Measurements from ENCODE around the gene ANTXR2. TPM values are rescaled to one million over a fixed set of nuclear protein-coding genes. Genes with fewer than 3 reads are reported as not detected.

Gene ANTXR2
- polyA plus RNA-seq, 1 of the 3 experiments (the other 2 are of a cell fraction), result 48.8 TPM

GRCh38 chr4:80069837-80070731, 2.9 kb downstream of the ANTXR2 start:
- peaks cover 47% of the 10 kb centered on the region for H3F3A ChIP-seq (replicated peaks; ENCODE audit: insufficient read depth)
- H3K9me3 ChIP-seq, result no peaks in the 10 kb centered on the region
- H3K4me1 ChIP-seq (ENCODE audit: control insufficient read depth in 1 of 2, insufficient read depth in 2 of 2, low read depth in 1 of 2, low read length in 1 of 2), result peaks cover 18% of the 10 kb centered on the region in 2 experiments
- no peak overlapping the region; the same call in 1 of the 2 replicates for H2AFZ ChIP-seq (ENCODE audit: low read depth)
- no peaks in the 10 kb centered on the region for H3K9me2 ChIP-seq
- H3K4me2 ChIP-seq, result peak overlapping the region; percentile 83
- ChIA-PET CTCF (interaction anchor here (2.1 kb wide), 1 partner anchor 14 kb away, joined by 6 read pairs; no protein-coding TSS in a partner anchor), POLR2A (no interaction called here)
- peak overlapping the region; percentile 88 to 92 for H3K27ac ChIP-seq (ENCODE audit: low read depth in 2 of 2, low read length in 1 of 2)
- 17% methylated on average over 2 of the region's 2 CpGs for WGBS (ENCODE audit: low lambda C conversion rate)
- H3K9ac ChIP-seq, result peak overlapping the region; percentile 87
- peaks cover 91% of the 10 kb centered on the region for H3K79me2 ChIP-seq (ENCODE audit: insufficient read depth)
- peak overlapping the region; percentile 96 to 97; a peak in 3 of 4 replicates for H3K4me3 ChIP-seq (ENCODE audit: low read depth in 2 of 2, low read length in 1 of 2)
- H4K20me1 ChIP-seq (ENCODE audit: insufficient read depth), result no peaks in the 10 kb centered on the region
- peak; percentile 62; the same call in 1 of the 2 replicates for TF ChIP-seq RXRA (IDR thresholded peaks at IDR 0.05; ENCODE audit: borderline replicate concordance, low read depth)
- TF ChIP-seq FOXM1 (IDR thresholded peaks at IDR 0.05; ENCODE audit: low read depth), result peak; percentile 91; the same call in 1 of the 2 replicates
- no peak for TF ChIP-seq RAD21 (IDR thresholded peaks at IDR 0.05; ENCODE audit: low read length)
- TF ChIP-seq POLR2AphosphoS5 (IDR thresholded peaks at IDR 0.05; ENCODE audit: low read depth, low read length), result no peak
- TF ChIP-seq EZH2phosphoT487 (IDR thresholded peaks at IDR 0.05; ENCODE audit: borderline replicate concordance, low read depth), result no peak
- TF ChIP-seq SIN3A (IDR thresholded peaks at IDR 0.05; ENCODE audit: borderline replicate concordance, low read depth, low read length), result no peak
- TF ChIP-seq IRF3 (IDR thresholded peaks at IDR 0.05; ENCODE audit: low read depth, low read length), result no peak
- peak; percentile 82 for TF ChIP-seq TCF12 (IDR thresholded peaks at IDR 0.05)
- TF ChIP-seq NFIC (IDR thresholded peaks at IDR 0.05; ENCODE audit: borderline replicate concordance), result peak; percentile 67; the same call in 1 of the 2 replicates
- no peak for TF ChIP-seq USF1 (IDR thresholded peaks at IDR 0.05; ENCODE audit: borderline replicate concordance, low read depth)
- TF ChIP-seq EP300 (IDR thresholded peaks at IDR 0.05; ENCODE audit: borderline replicate concordance in 1 of 2, low read depth in 1 of 2, low read length in 1 of 2), result peak in 1 of 2 experiments; percentile 88; a peak in 2 of 4 replicates
- TF ChIP-seq YY1 (IDR thresholded peaks at IDR 0.05; ENCODE audit: low read depth), result no peak
- peak; percentile 59; the same call in 1 of the 2 replicates for TF ChIP-seq MEF2A (IDR thresholded peaks at IDR 0.05; ENCODE audit: borderline replicate concordance, low read depth)
- TF ChIP-seq TAF1 (IDR thresholded peaks at IDR 0.05; ENCODE audit: borderline replicate concordance, low read depth, low read length), result 0 out of 2 replicates have a peak, but pooled peaks have one; percentile 9
- peak; percentile 82 for TF ChIP-seq JUND (IDR thresholded peaks at IDR 0.05)
- no peak for TF ChIP-seq CTCF (IDR thresholded peaks at IDR 0.05)
- TF ChIP-seq ZBTB33 (IDR thresholded peaks at IDR 0.05; ENCODE audit: borderline replicate concordance, low read depth), result 0 out of 2 replicates have a peak, but pooled peaks have one; percentile 36
- TF ChIP-seq TEAD4 (IDR thresholded peaks at IDR 0.05; ENCODE audit: borderline replicate concordance, insufficient read depth), result peak; percentile 76; the same call in 1 of the 2 replicates
- TF ChIP-seq PBX3 (IDR thresholded peaks at IDR 0.05), result peak; percentile 60; the same call in 1 of the 2 replicates
- peak; percentile 65 for TF ChIP-seq FOSL2 (IDR thresholded peaks at IDR 0.05; ENCODE audit: borderline replicate concordance, low read depth)
- TF ChIP-seq USF2 (IDR thresholded peaks at IDR 0.05; ENCODE audit: borderline replicate concordance, low read depth, low read length), result no peak
- no peak for TF ChIP-seq CHD2 (IDR thresholded peaks at IDR 0.05; ENCODE audit: low read length, partially characterized antibody)
- TF ChIP-seq MAX (IDR thresholded peaks at IDR 0.05; ENCODE audit: low read depth), result peak; percentile 11; the same call in 1 of the 2 replicates
- DNase-seq, result no peak
- peaks cover 28 to 51% of the 10 kb centered on the region in 2 experiments for H3K36me3 ChIP-seq (replicated peaks in 1 of 2; ENCODE audit: control insufficient read depth in 1 of 2, insufficient read depth in 2 of 2, low read length in 1 of 2)
- no peaks in the 10 kb centered on the region for H3K27me3 ChIP-seq (ENCODE audit: insufficient read depth)
